Measurements from ENCODE around the gene RNF10.

The RNF10 gene

GRCh38 chr12:120538281-120539156, 4.4 kb downstream of the RNF10 start:
- TF ChIP-seq GATA2 (IDR thresholded peaks at IDR 0.05; ENCODE audit: low read depth, low read length) (no peak), GATA3 (IDR thresholded peaks at IDR 0.05; ENCODE audit: low read depth, low read length) (no peak)

- no peak for TF ChIP-seq GATA2 (IDR thresholded peaks at IDR 0.05; ENCODE audit: low read depth, low read length)
- TF ChIP-seq GATA3 (IDR thresholded peaks at IDR 0.05; ENCODE audit: low read depth, low read length) = no peak
Measured at GRCh38 chr12:120539303-120539702, 5.1 kb downstream of the RNF10 start.

GRCh38 chr12:120540445-120540844, 6.3 kb downstream of the RNF10 start:
- TF ChIP-seq GATA2 (IDR thresholded peaks at IDR 0.05; ENCODE audit: low read depth, low read length) = no peak
- TF ChIP-seq GATA3 (IDR thresholded peaks at IDR 0.05; ENCODE audit: low read depth, low read length) = no peak

- TF ChIP-seq GATA3 (IDR thresholded peaks at IDR 0.05; ENCODE audit: low read depth, low read length) = no peak
- TF ChIP-seq GATA2 (IDR thresholded peaks at IDR 0.05; ENCODE audit: low read depth, low read length) = no peak
Measured at GRCh38 chr12:120542166-120542565, 8.0 kb downstream of the RNF10 start.

- TF ChIP-seq GATA2 (IDR thresholded peaks at IDR 0.05; ENCODE audit: low read depth, low read length) = no peak
- no peak for TF ChIP-seq GATA3 (IDR thresholded peaks at IDR 0.05; ENCODE audit: low read depth, low read length)
Measured at GRCh38 chr12:120544691-120545090, 10.5 kb downstream of the RNF10 start.

DNA sequence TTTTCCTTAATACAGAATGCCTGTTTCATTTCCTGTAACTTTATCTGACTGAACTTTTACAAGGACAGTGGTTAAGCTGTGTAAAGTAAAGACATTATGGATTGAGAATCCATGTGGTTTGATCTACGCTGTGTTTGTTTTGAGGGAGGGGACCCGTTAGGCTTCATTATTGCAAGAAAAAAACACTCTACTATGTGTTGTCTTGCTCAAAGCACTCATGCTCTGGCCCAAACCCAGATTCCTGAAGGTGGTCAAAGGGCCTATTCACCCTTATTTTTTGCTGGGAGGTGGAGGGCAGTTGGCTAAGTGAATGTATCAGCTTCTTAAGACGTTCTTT, 11.9 kb downstream of the RNF10 start:
- TF ChIP-seq GATA2 (IDR thresholded peaks at IDR 0.05; ENCODE audit: low read depth, low read length) (no peak), GATA3 (IDR thresholded peaks at IDR 0.05; ENCODE audit: low read depth, low read length) (no peak)

- TF ChIP-seq GATA2 (IDR thresholded peaks at IDR 0.05; ENCODE audit: low read depth, low read length) = no peak
- TF ChIP-seq GATA3 (IDR thresholded peaks at IDR 0.05; ENCODE audit: low read depth, low read length) = no peak
Measured at GRCh38 chr12:120554678-120555077, 20.5 kb downstream of the RNF10 start.

DNA sequence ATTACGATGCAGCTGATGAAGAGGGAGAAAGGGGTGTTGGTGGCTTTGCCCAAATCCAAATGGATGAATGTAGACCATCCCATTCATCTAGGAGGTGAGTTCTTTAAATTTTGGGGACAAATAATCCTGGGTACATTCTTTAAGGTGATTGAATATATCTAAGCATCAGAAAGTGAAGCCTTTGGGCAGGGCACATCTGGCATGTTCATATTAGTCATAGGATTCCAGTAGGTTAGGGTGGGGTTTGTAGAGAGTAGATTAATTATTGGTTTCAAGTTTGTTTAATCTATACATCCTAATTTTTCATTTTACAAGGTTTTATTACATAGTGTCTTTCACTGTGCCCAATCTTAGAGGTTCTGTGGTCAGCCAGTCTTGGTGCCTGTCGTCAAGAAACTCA, 23.4 kb downstream of the RNF10 start:
- TF ChIP-seq GATA2 (IDR thresholded peaks at IDR 0.05; ENCODE audit: low read depth, low read length) (no peak), GATA3 (IDR thresholded peaks at IDR 0.05; ENCODE audit: low read depth, low read length) (no peak)

DNA sequence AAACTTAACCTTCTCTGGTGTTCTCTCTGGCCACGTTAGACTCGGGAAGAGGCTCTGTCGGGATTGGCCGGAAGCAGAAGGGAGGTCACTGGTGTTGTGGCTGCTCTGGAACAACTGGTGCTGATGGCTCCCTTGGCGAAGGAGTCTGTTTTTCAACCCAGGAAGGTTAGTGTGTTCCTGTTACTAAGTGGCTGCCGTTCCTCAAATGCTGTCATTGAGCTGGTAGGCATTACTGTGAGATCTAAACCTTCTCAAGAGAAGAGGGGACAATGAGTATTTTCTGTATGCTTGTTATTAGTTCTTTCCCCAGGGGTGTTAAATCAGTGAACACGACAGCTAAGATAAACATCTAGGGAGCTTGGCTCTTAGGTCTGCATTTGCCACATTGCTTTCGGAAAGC, 28.8 kb downstream of the RNF10 start:
- TF ChIP-seq GATA2 (IDR thresholded peaks at IDR 0.05; ENCODE audit: low read depth, low read length) (no peak), GATA3 (IDR thresholded peaks at IDR 0.05; ENCODE audit: low read depth, low read length) (no peak)

GRCh38 chr12:120563495-120563894, 29.3 kb downstream of the RNF10 start:
- TF ChIP-seq GATA2 (IDR thresholded peaks at IDR 0.05; ENCODE audit: low read depth, low read length) (no peak), GATA3 (IDR thresholded peaks at IDR 0.05; ENCODE audit: low read depth, low read length) (no peak)

DNA sequence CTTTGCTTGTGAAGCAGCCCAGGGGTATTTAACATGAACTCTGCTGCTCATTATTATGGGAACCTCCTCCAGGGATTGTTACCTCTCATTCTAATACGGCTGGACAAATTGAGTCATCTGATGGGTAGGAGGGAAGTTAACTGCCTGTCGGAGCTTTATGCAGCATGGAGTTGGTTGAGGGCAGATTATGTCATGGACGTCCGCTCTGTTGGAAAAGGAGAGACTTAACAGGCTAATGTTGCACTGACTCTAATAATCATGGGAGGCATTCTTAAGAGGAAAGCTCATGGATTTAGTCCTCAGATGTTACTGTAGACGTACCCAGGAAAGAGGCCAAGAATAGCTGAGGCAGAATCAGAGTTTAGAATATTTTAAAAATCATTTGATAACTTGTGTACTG, 37.1 kb downstream of the RNF10 start:
- TF ChIP-seq GATA3 (IDR thresholded peaks at IDR 0.05; ENCODE audit: low read depth, low read length) (no peak), GATA2 (IDR thresholded peaks at IDR 0.05; ENCODE audit: low read depth, low read length) (no peak)

DNA sequence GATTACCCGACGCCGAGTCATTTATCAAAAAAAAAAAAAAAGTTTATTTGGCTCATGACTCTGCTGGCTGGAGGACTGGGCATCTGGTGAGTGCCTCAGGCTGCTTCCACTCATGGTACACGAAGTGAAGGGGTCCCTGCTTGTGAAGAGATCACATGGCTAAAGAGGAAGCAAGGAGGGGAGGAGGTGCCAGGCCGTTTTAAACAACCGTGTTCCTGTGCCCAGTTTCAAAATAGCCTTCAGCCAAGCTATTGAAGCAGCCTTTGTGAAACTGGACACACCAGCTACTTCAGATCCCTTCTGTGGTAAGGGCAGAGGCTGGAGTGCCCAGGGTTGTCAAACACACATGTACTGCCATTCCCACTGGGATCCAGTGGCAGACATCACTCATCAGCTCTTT, 39.4 kb downstream of the RNF10 start:
- TF ChIP-seq GATA3 (IDR thresholded peaks at IDR 0.05; ENCODE audit: low read depth, low read length) (no peak), GATA2 (IDR thresholded peaks at IDR 0.05; ENCODE audit: low read depth, low read length) (no peak)

- TF ChIP-seq GATA2 (IDR thresholded peaks at IDR 0.05; ENCODE audit: low read depth, low read length) (no peak), GATA3 (IDR thresholded peaks at IDR 0.05; ENCODE audit: low read depth, low read length) (no peak)
Measured at GRCh38 chr12:120574106-120574505, 40.0 kb downstream of the RNF10 start.

DNA sequence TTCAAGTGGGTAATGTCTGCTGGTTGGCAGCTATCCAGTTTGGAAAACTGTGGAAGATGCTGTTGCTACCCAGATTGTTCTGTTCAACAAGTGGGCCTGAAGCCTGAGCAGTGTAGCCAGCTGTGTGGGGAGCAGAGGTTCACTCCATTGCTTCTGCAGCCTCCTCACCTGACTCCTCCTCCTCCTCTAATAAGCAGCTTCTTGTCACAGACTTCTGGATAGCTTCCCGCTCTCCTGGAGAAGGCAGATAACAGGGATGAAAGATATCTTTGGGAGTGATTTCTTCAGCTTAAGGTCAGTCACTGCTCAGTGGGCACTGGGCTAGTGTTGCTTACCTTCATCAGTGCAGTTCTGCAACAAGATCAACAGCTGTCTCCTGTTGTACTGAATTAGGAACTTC, 45.0 kb downstream of the RNF10 start:
- TF ChIP-seq GATA3 (IDR thresholded peaks at IDR 0.05; ENCODE audit: low read depth, low read length) = no peak
- TF ChIP-seq GATA2 (IDR thresholded peaks at IDR 0.05; ENCODE audit: low read depth, low read length) = no peak
